Activated gamma-delta T cell (primary cell): Measurements from ENCODE around the gene VPS13C.

Source experiments
- DNase-seq: peaks from one replicate; lab custom pipeline; 2025; lab: John Stamatoyannopoulos, UW
- total RNA-seq, 2 donors: gene quantifications; one replicate each; lab custom pipeline; 2026; lab: John Stamatoyannopoulos, UW

VPS13C gene
- 560 to 623 reads per million in 2 donors for total RNA-seq

DNA sequence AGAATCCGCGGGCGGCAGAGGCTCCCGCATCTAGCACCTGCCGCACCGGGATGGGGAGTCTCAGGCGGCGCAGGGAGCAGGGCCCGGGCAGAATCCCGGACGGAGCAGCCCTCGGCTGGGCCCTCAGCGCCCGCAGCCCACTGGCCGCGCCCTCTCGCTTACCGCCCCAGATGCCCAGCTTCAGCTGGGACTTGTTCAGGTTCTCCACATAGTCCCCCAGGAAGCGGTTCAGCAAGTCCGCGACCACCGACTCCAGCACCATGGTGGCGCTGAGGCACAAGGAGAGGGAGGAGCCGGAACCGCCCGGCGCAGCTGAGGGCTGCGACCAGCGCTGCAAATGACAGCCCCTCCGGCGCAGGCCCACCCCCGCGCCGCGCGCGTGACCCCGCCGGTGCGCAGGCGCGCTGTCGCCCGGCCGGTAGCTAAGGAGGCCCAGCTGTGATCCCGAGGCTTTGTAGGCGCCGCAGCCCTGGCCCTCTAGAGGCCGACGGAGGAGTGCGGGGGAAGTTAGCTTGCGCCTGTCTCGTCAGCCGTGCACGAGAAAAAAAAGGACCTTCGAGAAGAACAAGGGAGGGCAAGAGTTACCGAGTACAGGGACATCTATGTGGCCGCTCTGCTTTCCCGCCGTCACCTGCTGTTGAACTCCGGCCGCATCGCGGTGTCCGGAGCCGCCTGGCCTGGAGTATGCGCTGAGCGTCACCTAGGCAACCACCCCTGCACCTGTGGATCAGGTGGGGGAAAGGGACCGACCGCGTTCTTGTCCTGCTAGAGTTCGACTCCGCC is at the start of gene VPS13C:
Gene VPS13C, minus strand, starts transcription at position 335 of the 783 bp plus-strand sequence. Its CDS starts 73 bp downstream, at position 262.
- peak; percentile 91 for DNase-seq

DNA sequence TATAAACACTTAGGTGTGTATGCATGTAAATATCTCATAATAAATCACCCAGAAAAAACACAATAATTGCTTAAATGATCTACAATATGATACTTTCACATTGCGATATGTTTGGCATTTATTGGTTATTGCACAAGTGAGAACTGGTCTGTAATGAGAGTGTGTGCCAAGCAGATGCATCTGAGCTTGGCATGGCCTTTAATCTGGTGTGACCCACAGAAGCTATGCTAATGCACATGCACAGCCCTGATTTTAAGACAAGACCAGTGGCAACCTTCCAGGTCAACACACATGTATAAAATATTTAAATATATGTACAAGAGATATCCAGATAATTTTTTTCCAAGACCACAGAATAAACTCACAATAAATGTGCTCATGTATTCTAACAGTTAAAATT is 49.2 kb upstream of the VPS13C start:
- DNase-seq, result no peak

- DNase-seq, result no peak
Measured at GRCh38 chr15:62108411-62108810, 48.2 kb upstream of the VPS13C start.

GRCh38 chr15:62107571-62108121 is 47.4 kb upstream of the VPS13C start:
- no peak for DNase-seq

DNA sequence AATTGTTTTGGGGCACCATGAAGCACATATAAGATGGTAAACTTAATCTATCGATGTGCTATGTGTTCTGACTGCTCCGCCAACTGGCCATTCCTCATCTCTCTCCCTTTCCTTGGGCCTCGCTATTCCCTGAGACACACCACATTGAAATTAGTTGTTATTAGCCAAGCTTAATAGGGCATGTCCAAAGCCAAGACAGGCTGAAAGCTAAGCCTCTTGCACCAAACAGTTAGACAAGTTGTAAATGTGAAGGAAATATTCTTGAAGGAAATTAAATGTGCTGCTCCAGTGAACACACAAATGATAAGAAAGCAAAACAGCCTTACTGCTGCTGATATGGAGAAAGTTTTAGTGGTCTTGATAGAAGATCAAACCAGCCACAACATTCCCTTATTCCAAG is 45.8 kb upstream of the VPS13C start:
- DNase-seq, result no peak

DNA sequence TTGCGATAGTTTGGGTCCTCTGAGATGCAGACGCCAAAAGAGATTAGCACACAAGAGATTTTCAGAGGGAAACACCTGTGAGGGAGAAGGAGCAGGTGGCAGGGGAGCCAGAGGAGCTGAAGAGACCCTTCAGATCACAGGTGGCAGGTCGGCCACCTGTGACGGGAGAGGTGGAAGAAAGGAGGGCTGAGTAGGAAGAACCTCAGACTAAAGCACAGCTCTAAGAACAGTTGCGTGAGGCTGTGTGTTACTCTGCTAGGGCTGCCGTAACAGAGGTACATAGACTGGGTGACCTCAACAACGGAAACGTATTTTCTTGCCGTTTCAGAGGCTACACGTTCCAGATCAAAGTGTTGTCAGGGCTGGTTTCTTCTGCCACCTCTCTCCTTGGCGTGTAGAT is 45.0 kb upstream of the VPS13C start:
- no peak for DNase-seq

- DNase-seq, result no peak
Measured at GRCh38 chr15:62104846-62105245, 44.6 kb upstream of the VPS13C start.

DNA sequence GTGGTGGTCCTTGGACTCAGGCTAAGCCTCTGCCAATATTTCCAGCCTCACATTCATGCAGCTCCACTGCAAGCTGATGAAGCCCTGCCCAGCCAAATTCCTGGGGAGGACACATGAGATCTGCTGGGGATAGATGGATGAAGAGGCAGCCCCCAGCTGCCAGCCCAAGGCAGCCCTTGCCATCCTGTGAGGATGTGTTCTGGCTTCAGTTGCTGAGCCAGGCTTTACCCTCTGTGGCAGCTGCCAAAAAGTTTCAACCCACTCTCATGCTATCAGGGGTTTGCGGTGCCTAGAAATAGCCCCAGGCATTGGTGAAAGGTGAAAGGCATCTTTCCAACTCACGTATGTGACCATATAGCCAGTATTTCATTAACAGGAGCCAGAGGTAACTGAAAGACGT is 44.2 kb upstream of the VPS13C start:
- no peak for DNase-seq

DNA sequence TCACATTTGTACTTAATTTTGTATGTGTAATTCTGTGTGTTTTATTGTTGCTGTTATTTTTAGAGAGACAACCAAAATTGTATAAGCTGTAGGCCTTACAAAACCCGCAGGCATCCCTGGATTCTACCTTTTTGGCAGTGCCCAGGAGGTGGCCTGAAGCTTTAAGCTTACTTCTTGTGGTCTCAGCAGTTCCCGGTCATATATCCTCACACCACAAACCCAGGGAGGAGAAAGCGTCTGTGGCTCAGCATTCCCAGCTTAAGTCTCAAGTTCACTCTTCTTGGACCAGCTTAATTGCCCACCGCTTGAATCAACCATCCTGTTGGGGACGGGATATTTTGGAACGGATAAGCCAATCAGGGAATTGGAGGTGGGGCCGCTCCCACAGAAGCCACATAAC is 43.2 kb upstream of the VPS13C start:
- no peak for DNase-seq

- no peak for DNase-seq
Measured at GRCh38 chr15:62099094-62099601, 38.9 kb upstream of the VPS13C start.

DNA sequence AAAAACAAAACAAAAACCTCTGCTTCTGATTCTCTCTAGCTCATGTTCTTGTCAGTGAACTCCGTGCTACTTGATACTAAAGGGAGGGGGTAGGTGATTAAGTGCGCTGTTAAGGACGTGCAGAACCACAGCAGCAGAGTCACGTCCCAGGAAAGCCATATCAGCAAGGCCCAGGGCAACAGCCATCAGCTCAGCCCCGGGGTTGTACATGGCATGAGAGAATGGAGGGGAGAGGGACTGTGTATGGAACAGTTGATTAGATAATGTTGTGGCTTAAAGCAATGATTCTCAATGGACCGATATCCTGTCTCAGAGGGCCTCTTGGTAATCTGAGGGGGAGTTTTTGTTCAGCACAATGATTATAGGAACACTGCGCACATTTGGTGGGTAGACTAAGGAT is 34.1 kb upstream of the VPS13C start:
- no peak for DNase-seq

GRCh38 chr15:62093809-62094208 is 33.6 kb upstream of the VPS13C start:
- DNase-seq, result no peak

DNA sequence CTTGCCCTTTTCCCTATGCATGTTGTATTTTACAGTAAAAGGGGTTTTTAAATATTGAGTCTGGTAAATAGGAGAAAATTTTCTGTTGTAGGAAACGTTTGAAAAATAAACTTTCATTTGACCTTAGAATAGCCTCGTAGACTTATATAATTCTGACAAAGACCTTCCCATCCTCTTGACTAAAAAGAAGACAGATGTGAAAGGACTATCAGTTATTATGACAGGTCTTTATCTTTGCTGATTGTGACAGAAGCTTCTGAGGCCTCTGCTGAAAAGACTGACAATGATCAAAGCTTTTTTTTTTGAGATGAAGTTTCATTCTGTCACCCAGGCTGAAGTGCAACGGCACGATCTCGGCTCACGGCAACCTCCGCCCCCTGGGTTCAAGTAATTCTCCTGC is 30.7 kb upstream of the VPS13C start:
- no peak for DNase-seq

DNA sequence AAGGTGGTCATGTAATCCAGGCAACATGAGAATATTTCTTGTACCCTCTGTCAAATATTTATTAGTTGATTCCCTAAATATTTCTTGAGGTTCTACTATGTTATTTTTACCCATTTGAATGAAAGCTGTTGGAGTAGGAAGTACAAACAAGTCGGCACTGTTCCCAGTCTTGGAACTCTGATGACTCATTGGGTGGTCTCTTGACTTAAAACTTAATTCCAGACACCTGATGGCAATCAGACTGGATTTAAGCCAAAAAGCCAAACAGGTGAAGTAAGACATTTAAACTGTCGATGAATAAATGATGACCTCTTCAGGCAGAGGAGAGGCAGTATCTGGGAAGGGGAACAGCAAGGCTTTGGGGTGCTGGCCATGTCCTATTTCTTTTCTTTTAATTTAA is 29.4 kb upstream of the VPS13C start:
- DNase-seq, result no peak

GRCh38 chr15:62088353-62088693 is 28.1 kb upstream of the VPS13C start:
- DNase-seq, result no peak

DNA sequence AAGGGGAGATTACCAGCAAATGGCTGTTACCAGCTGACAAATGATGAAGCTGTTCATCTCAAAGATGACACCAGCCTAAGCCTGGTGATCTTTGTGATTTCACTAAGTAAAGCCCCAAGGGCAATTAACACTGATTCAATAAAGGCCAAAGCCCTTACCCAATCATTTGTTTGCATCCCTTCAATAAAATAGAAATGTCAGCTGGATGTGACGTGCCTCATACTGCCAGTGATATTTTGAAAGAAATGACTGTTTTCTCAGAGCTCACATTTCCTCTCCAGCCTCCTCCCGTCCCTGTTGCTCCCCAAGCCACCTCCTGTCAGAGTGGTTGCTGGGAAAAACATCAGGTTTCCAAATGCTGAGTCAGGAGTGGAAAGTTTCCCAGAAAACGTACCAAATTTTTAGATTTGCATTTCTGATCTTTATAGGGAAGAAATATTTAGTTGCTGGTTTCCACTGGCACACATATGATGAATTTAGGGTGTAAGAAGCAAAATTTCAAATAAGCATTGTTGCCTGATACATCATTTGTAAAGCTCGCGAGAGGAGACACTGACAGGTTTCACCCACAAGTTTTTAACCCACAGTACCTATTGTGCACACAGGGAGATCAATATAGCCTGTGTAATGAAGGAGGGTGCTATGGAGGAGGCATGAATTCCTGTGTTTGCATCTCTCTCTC is 27.6 kb upstream of the VPS13C start:
- DNase-seq, result no peak

GRCh38 chr15:62085740-62086139 is 25.5 kb upstream of the VPS13C start:
- no peak for DNase-seq

GRCh38 chr15:62083194-62084154 is 23.2 kb upstream of the VPS13C start:
- DNase-seq, result no peak

GRCh38 chr15:62079594-62079993 is 19.3 kb upstream of the VPS13C start:
- no peak for DNase-seq

- no peak for DNase-seq
Measured at GRCh38 chr15:62075595-62076277, 15.5 kb upstream of the VPS13C start.

DNA sequence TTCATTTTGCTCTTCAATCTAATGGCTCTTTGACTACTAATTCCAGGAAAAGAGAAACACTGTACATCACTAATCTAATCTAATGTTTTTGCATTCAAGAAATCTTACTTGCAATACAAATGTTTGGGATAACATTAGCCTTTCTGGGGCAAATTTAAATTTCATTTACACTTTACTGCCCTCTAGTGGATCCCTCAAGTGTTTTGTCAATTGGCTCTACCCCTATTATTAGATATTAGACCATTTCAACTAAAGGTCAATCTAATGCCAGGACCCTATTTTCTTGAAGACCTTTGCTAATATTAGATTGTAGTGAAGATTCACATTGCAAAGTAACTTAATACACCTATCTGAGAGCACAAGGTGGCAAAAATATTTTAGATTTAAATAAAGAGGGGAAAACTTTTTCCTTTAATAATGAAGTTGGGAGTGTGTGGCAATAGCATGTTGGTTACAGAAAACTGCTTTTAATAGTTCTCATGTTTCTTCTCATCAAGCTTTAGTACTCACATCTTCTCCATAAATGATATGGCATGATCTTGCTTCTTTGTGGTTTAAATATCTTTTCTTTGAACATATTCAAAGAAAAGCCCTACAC is 11.6 kb upstream of the VPS13C start:
- DNase-seq, result no peak
